Activated CD4-positive, alpha-beta T cell treated with anti-CD3 and anti-CD28 coated beads, Interleukin-2, Interleukin-4, amounts not matched to agents 100 ng/mL and 50 ng/mL, durations not matched to agents 16 hours and 8 hours (primary cell): ENCODE data around the gene MYOCOS.
"Not testable (repeated sequence)": the region's sequence is repeated elsewhere in the genome, so short reads cannot be mapped to it uniquely, and the experiment has no call there.

Experiments
- DNase-seq: peaks from one replicate; pipeline ENCODE4 v3.0.0-alpha.2; 2020; ENCODE audit warnings: low spot score

Gene MYOCOS

DNA sequence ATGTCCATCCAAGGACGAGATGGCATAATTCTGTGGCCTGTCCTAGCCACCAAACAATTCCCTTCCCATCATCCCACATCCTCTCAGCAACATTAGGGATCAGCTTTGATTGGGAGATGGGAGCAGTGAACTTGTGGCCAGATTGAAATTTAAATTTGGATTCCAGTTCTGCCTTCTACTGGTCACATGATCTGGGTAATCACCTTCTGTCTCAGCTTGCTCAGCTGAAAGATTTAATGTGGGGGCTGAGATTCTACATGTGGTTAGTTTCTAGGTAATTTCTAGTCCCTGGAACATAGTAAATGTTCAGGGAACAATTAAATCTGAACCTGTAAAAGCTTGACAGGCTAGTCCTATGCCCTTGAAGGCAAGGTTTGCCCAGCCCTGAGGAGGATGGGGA lies 3.2 kb downstream of the MYOCOS start:
- DNase-seq = no peak

DNA sequence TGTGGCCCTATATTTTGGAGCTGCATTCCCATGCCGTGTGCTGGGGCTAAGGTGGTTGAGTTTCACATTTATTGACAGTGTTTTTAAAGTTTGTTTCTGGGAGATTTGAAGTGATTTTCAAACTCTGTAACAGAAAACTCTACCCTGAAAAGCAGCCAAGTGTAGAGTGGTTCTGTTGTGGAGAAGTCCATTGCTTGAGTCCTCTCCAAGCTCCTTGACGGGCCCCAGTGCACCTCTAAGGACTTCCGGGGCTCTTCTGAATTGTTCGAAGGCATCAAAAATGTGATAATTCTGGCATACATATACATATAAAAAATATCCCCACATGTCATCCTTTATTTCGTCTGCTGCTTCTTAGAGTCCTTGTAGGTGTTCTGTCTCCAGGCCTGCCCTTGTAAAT lies 5.0 kb downstream of the MYOCOS start:
- DNase-seq = no peak

DNA sequence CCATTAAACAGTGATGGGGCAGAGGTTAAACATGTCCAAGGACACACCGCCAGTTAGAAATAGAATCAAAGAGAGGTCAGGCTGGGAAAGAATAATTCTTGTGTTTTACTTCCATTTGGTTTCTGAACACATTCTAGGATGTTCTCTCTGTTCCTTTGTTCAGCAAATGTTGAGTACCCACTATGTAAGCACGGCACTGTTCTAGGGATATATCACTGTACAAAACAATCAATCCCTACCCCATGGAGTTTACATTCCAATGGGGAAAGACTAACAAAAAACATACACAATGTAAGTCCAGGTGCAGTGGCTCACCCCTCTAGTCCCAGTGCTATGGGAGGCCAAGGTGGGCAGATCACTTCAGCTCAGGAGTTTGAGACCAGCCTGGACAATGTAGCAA lies 6.2 kb downstream of the MYOCOS start:
- no peak for DNase-seq

DNA sequence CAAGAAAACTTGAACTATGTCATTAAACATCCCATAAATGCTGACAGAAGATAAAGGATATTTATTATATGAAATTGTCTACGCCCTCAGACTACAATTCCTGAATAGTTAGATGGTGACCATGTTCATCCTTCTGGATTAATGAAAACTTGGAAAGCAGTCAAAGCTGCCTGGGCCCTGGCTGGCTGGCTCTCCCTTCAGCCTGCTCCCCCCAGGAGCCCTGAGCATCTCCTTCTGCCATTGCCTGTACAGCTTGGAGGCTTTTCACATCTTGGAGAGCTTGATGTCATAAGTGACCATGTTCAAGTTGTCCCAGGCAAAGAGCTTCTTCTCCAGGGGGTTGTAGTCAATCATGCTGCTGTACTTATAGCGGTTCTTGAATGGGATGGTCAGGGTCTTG lies 13.6 kb downstream of the MYOCOS start:
- no peak for DNase-seq

DNA sequence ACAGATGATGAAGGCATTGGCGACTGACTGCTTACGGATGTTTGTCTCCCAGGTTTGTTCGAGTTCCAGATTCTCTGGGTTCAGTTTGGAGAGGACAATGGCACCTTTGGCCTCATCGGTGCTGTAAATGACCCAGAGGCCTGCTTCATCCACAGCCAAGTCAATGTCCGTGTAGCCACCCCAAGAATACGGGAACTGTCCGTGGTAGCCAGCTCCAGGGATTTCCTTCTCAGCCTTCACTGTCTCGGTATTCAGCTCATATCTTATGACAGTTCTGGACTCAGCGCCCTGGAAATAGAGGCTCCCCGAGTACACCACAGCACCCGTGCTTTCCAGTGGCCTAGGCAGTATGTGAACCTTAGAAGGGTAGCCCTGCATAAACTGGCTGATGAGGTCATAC lies 14.1 kb downstream of the MYOCOS start:
- DNase-seq = no peak

DNA sequence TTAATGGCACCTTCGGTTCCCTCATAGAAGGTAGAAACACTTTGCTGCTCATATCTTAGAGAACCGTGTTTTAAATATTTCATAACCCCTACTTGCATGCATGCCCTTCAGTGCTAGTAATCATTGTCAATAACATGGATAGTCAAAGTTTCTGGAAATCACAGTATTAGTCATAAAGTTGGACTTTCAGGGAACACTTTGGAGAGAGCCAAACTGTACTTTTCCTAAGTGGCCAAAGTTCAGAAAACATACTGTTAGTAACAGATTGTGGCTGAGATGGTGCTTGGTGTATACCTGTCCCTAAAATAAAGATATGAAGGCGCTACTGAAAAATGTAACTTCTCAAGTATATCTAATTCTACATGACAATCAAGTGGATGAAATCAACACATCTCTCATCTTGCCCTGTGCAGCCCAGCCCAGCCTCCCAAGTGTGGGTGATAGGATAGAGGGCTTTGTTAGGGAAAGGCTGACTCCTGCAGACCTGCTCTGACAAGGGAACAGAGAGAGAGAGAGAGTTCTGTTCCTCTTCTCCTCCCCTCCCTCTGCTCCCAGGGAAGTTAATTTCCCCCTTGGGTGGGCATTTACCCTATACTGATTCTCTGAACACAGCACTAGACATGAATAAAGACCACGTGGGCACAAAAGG lies 16.0 kb downstream of the MYOCOS start:
- no peak for DNase-seq

DNA sequence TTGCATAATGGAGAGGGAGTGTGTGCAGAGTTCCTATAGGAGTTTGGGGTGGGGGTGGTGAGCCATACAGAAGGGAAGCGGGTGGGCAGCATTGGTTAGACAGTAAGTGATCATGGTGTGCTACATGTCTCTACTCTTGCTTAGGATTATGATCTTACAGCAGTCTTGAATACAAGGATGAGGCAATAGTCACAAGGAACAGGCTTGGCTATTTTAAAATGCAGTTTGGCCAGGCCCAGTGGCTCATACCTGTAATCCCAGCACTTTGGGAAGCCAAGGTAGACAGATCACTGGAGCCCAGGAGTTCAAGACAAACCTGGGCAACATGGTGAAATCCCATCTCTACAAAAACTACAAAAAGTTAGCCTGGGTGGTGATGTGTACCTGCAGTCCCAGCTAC lies 18.2 kb downstream of the MYOCOS start:
- no peak for DNase-seq

DNA sequence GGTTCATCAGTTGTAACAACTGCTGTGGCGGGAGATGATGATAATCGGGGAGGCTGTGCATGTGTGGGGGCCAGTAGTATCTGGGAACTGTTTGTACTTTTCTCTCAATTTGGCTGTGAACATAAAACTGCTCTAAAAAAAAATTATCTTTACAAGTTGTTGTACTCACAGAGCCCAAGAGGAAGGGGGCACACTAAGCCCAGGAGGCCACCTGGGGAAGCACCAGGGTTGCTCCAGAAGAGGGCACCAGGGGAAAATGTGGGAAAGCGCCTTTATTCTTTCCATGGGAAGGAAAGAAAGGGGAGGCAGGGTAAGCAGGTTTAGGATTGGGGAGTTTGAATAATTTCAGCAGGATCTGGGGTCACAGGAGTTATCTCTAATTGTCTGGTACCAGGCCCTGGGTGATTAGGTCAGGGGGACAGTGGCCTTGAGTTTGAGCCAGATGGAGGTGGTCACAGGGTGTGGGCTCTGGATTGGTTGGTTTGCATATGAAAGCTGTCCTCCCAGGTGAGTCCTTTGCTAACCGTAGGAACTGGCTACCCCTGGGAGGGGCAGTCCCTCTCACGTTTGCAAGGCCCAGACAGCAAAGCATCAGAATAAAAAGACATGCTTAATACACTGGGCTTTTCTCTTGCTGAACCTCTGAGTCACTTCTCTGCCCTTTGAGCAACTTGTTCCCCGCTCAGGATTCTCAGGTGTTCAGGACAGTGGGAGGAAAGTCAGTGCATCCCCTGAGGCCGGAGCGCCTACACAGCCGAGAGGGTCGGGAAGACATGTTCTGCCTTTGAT lies 19.2 kb downstream of the MYOCOS start:
- no peak for DNase-seq

DNA sequence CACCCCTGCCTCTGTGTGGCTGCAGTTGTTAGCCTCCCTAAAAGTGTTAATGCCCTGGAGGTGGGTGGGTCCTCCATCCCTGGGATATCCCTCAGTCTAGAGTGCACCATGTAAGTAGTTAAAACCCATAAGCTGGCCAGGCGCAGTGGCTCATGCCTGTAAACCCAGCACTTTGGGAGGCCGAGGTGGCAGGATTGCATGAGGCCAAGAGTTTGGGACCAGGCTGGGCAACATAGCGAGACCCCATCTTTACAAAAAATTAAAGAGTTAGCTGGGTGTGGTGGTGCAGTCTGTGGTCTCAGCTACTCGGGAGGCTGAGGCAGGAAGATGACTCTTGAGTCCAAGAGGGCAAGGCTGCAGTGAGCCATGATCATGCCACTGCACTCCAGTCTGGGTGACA lies 20.2 kb downstream of the MYOCOS start:
- DNase-seq = no peak

DNA sequence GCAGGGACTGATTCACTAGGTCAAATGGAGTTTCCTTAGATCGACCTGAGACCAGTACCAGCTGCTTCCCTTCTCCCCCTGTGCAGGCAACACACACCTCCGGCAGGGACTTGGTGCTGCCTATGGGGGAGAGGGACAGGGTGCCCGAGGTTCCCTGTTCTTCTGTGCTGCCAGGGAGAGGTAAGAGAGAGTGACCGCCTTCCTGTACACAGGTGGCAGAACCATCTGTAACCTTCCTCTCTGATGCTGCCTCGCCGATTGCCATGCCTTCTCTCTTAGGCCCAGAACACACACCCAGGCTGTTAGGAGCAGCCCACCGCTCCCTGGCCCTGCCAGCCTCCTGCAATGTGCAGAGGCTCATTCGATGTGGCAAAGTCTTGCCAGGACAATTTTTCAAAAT lies 21.1 kb downstream of the MYOCOS start:
- no peak for DNase-seq

DNA sequence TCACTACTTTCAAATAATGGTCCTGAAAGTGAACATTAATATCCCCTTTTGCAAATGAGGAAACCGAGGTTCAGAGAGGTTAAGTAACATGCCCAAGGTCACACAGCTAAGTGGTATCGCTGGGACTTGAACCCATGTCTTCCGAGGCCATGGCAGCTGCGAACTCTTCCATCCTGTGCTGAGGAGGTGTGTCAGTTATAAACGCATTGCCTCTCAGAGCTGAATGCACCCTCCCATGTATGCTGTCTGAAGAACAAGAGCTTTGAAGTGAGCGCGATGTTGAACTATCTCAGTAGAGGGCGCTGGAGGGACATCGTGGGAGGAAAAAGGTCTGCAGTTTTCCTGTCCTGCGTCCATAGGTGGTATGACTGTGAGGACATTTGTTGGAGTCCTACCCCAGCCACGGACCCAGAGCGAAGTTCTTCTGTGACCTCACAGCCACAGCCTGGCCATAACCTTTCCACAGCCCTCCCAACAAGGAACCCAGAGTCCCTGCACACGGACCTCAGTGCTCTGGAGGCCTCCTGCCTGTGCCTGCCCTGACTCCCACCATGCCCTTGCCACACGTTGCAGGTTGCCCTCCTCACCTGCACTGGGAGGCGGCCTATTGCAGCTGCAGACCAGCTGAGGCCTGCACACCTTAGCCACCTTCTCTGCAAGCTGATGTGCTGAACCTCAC lies 22.9 kb downstream of the MYOCOS start:
- peak; percentile 78 for DNase-seq

DNA sequence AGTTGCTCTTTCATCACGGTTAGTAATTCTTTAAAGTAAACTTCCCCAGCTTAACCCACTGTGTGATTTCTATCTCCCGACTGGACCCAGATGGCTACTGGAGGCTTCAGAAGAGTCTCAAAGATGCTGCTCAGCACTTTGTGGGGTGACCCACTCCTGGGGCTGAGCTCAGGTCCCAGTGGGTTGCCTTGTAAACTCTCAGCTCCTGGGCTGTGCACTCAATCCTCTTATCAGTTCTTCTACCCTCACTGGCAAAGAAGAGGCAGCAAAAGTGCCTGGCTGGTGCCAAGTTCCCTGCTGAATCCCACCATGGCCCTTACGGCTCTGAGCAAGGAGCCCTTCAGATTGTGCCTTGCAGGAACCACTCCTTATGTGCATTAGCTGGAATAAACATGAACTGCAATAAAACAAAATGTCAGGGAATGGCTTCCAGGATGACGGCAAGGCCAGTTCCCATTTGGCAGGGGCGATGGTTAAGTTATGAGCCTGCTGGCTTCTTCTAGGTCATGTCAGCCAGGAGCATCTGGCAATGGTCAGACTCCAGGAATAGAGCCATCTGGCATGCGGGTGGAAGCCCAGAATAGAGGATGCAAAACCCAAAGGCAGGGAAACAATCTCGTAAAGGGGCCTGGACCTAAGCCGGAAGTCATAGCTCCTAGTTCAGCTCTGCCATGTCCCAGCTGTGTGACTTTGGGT lies 23.7 kb downstream of the MYOCOS start:
- DNase-seq = no peak

DNA sequence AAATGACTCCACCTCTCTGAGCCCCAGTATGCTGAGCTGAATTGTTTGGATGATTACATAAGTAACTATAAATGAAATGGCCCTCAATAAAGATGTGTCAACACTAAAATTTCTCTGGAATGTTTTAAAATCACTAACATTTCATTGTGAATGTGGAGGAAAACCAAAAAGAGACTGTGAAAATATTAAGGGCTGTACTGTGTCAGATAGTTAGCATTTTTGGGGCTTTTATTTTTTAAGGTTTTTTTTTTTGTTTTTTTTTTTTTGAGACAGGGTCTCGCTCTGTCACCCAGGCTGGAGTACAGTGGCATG lies 24.2 kb downstream of the MYOCOS start:
- DNase-seq = no peak

DNA sequence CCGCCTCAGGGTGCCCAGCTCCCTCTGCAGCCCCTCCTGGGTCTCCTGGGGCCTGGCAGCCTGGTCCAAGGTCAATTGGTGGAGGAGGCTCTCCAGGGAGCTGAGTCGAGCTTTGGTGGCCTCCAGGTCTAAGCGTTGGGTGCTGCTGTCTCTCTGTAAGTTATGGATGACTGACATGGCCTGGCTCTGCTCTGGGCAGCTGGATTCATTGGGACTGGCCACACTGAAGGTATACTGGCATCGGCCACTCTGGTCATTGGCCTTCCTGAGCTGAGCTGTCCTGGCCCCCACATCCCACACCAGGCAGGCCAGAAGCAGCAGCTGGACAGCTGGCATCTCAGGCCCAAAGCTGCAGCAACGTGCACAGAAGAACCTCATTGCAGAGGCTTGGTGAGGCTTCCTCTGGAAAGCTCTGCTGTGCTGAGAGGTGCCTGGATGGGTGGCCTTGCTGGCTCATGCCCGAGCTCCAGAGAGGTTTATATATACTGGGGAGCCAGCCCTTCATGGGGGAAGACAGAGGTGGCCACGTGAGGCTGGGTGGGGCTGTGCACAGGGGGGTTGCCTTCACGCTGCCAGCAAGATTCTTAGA lies 30.3 kb downstream of the MYOCOS start, which contains the start of gene MYOC:
Gene MYOC (minus strand): TSS at position 455 of the 589 bp plus-strand sequence. CDS start 77 bp downstream, at position 378.
- no peak for DNase-seq

DNA sequence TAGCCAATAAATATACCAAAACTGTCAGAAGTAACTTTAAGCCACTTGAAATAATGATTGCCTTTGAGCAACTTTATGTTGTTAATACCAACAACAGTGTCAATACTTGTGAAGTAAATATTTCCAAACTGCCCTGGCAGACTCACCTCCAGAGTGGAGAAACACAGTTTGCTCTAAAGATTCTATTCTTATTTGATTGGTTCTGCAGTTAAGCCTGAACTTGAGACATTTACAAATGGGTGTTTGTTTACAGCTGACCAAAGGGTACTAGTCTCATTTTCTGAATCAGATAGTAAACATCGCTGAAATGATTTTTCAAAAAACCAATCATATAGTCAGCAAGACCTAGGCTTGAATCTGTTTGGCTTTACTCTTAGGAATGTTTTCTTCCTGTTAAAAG lies 31.8 kb downstream of the MYOCOS start:
- DNase-seq = no peak

DNA sequence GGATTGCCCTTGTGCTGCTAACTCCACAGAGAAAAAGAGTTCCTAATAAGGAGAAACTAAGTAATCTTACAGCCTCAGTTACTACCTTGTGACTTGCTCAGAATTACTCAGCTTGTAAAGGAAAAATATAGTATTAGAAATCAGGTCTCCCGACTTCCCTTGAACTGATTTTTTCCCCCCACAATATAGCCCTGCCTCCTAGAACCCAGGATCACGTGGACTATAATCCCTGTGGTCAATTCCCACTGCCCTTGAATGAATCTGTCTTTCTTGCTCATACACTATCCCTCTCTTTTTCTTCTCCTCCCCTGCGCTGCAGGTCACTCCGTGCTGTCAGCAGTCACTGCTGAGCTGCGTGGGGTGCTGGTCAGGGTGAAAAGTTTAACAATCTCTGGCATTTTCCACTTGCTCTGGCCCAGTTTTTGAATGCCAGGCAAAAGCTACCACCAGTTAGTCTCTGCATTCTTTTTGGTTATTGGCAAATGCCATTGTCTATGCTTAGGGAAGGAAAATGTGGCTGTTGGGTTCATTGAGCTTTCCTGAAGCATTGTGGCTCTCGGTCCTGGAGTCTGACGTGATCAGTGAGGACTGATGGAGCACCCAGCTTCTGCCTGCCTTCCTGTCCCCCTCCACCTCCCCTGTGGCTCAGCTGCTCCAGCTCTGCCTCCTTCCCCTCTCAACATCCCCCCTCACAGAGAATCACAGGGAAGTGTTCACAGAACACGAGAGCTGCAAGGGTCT lies 32.3 kb downstream of the MYOCOS start:
- no peak for DNase-seq

DNA sequence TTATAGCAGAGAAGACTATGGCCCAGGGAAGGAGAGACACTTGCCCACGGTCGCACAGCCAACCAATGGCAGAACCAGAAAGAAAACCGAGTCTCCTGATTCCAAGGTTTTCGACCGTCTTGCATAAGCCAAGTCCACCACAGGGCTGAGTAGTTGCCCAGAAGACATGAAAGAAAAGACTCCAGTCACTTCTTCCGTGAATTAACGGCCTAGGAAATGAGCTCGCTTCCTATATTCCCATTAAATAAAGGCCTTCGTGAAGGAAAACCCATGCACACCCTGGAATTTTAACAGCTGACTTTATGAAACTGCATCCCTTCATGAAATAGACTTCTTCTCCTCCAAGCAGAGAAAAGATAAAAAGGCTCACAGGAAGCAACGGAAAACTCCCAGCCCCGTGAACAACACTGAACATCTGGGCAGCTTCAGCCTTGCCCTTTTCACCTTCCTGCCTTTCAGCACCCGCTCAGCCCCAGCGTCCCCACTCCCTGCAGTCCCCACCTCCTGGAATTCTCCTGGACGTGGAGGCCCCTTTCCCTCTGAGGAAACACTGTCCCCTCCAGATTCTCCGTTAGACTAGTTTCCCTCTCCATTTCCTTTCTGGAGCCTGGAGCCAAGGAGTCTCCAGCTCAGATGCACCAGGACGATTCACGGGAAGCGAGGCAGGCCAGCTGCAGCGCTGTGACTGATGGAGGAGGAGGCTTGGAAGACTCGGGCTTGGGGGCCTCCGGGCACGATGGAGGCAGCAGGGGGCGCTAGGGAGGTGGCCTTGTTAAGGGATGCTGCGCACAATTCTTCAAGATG lies 33.1 kb downstream of the MYOCOS start:
- peak; percentile 67 for DNase-seq

DNA sequence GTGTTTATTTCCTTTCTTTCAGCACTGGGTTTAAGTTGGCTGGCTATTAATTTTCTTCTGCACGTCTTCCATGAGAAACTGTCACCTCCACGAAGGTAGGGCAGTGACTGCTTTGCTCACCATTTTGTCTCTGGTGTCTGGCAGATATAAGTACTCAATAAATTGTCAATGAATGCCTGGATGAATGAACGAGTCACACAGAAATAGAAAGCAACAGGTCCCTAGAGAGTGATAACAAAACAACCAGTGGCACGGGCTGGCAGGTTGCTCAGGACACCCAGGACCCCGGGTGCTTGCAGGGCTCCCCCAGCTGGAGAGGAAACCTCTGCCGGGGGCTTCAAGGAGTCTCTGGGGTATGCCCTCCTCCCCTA lies 33.7 kb downstream of the MYOCOS start:
- DNase-seq = no peak

DNA sequence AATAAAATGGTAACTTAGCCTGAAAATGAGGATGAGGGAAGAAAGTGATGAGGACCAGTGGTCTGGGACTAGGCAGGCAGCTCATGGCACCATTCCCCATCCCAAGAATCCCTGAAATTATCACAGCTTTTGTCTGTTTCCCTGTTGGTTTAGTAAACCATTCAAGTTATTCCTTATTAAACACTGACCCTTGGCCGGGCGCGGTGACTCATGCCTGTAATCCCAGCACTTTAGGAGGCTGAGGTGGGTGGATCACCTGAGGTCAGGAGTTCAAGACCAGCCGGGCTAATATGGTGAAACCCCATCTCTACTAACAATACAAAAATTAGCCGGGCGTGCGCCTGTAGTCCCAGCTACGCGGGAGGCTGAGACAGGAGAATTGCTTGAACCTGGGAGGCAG lies 34.2 kb downstream of the MYOCOS start:
- not testable (repeated sequence) for DNase-seq

DNA sequence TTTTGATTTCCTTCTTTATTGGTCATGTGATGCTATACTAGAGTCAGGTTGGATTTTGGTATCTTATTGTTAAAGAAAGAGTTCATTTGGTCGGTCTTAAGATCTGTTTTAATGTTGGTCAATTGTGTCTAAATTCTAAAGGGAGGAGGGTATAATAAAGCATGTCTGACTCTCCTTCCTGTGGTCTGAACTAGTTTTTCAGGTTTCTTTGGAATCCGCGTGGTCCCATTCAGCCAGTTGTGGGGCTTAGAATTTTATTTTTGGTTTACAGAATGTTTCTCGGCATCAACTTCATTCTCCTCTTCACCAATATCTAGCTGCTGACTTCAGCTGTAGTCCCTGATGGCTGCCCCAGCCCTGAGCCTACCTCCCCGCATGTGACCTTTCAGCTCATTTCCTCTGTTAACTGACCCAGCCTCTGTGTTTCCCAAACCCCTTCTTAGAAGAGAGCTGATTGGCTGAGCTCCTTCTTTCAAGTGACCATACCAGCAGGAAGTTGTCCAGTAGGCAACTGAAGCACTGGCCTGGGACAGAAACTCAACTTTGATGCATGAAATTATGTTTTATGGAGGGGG lies 39.1 kb downstream of the MYOCOS start:
- no peak for DNase-seq
